WTC11 (cell line): Measurements from ENCODE around the gene ZC3H12C.

ENCODE experiments used
- ATF1 ChIP-seq: sonication (generic); formaldehyde crosslinking; IDR thresholded peaks from 2 replicates; pipeline ENCODE4 v1.8.1; 2023; ENCODE audit warnings: mild to moderate bottlenecking, moderate library complexity, missing genetic modification reagents
- ATF3 ChIP-seq: sonication (generic); formaldehyde crosslinking; conservative IDR thresholded peaks from 2 replicates; pipeline ENCODE4 v1.8.1; 2022; ENCODE audit warnings: mild to moderate bottlenecking, missing genetic modification reagents
- CREB1 ChIP-seq: sonication (generic); formaldehyde crosslinking; IDR thresholded peaks from 2 replicates; pipeline ENCODE4 v1.8.0; 2023; ENCODE audit warnings: mild to moderate bottlenecking, missing genetic modification reagents
- CTCF ChIP-seq: fragments of 200-600 bp; IDR thresholded peaks from 2 replicates; pipeline ENCODE4 v1.8.0; 2022; ENCODE audit warnings: antibody characterized with exemption
- ELF4 ChIP-seq: sonication (generic); formaldehyde crosslinking; IDR thresholded peaks from 2 replicates; pipeline ENCODE4 v1.8.1; 2022; ENCODE audit warnings: low read depth, mild to moderate bottlenecking, moderate library complexity, missing genetic modification reagents
- EMX1 ChIP-seq: fragments of 250-450 bp; sonication (Bioruptor Pico); IDR thresholded peaks from 2 replicates; pipeline ENCODE4 v1.8.0; 2021; ENCODE audit warnings: mild to moderate bottlenecking
- ETV6 ChIP-seq: sonication (generic); formaldehyde crosslinking; IDR thresholded peaks from 2 replicates; pipeline ENCODE4 v1.8.1; 2022; ENCODE audit warnings: mild to moderate bottlenecking, missing genetic modification reagents
- HMGXB4 ChIP-seq: sonication (generic); formaldehyde crosslinking; IDR thresholded peaks from 2 replicates; pipeline ENCODE4 v1.8.1; 2023; ENCODE audit warnings: mild to moderate bottlenecking, moderate library complexity, missing genetic modification reagents
- JUN ChIP-seq: sonication (generic); formaldehyde crosslinking; IDR thresholded peaks from 2 replicates; pipeline ENCODE4 v1.8.0; 2023; ENCODE audit warnings: mild to moderate bottlenecking, missing genetic modification reagents
- MAX ChIP-seq: sonication (generic); formaldehyde crosslinking; IDR thresholded peaks from 2 replicates; pipeline ENCODE4 v1.8.0; 2022; ENCODE audit warnings: mild to moderate bottlenecking, missing genetic modification reagents
- TCF7 ChIP-seq: sonication (generic); formaldehyde crosslinking; IDR thresholded peaks from 2 replicates; pipeline ENCODE4 v1.8.0; 2022; ENCODE audit warnings: mild to moderate bottlenecking, low read depth, missing genetic modification reagents, moderate library complexity
- ZNF138 ChIP-seq: sonication (generic); formaldehyde crosslinking; conservative IDR thresholded peaks from 2 replicates; pipeline ENCODE4 v1.8.1; 2022; ENCODE audit warnings: mild to moderate bottlenecking, moderate library complexity, missing genetic modification reagents
- ZNF232 ChIP-seq: sonication (generic); formaldehyde crosslinking; IDR thresholded peaks from 2 replicates; pipeline ENCODE4 v1.8.0; 2022; ENCODE audit warnings: mild to moderate bottlenecking, missing genetic modification reagents

GRCh38 chr11:110186867-110187266, 93.7 kb downstream of the ZC3H12C start:
- TF ChIP-seq MAX (no peak), CTCF (no peak), ETV6 (CRISPR knock-in tag) (no peak), ATF1 (no peak), JUN (CRISPR knock-in tag) (no peak), ZNF232 (no peak), ELF4 (no peak), ATF3 (CRISPR knock-in tag) (no peak), ZNF138 (CRISPR knock-in tag) (no peak), TCF7 (CRISPR knock-in tag) (no peak), HMGXB4 (CRISPR knock-in tag) (no peak), CREB1 (no peak), EMX1 (CRISPR knock-in tag) (no peak)
